ENCODE measurements around the gene GATAD2A.
A peak's percentile ranks its signal among the peaks of the same experiment; 100 is the strongest.

The GATAD2A gene

DNA sequence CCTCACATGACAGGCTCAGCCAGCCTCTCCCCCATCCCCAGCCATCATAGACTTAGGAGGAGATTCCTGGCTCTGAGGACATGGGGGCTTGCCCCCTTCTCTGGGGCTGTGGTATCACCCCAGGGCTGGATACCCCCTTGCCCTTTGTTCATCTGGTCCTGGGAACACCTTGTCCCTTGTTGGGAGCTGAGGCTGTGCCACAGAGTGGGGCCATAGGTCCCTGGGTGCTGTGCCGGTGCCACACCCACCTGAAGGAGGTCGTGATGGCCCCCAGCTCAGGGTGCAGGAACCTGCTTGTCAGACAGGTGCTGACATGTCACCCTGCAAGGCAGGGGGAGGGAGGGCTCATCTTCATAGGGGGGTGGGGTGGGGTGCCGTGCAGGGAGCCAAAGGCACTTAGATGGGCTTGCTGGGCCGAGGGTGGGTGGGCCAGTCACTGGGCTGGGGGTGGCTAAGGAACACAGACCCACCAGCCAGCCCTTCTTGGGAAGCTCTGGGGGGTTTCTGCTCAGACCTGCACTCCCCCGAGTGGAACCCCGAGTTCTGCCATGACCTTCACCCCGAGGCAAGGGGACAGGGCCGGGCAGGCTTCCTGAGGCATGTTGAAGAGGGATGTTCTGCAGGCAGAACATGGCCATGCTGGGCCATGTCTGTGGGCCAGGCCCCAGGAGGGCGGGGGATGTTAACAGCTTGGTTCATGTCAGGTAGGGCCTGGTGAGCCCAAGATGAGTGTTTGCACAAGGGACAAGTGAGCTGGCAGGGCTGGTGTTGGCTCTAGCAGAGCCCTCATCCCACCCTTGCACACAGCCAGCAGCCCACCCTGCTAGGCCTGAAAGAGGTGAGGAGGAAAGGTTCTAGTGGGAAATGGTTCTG is 81.8 kb downstream of the GATAD2A start:
- DNase-seq (ENCODE audit: low read depth), result no peak
- no peak overlapping the region for H3K4me3 ChIP-seq (ENCODE audit: low read depth, low read length)
- TF ChIP-seq, protein P1, sequence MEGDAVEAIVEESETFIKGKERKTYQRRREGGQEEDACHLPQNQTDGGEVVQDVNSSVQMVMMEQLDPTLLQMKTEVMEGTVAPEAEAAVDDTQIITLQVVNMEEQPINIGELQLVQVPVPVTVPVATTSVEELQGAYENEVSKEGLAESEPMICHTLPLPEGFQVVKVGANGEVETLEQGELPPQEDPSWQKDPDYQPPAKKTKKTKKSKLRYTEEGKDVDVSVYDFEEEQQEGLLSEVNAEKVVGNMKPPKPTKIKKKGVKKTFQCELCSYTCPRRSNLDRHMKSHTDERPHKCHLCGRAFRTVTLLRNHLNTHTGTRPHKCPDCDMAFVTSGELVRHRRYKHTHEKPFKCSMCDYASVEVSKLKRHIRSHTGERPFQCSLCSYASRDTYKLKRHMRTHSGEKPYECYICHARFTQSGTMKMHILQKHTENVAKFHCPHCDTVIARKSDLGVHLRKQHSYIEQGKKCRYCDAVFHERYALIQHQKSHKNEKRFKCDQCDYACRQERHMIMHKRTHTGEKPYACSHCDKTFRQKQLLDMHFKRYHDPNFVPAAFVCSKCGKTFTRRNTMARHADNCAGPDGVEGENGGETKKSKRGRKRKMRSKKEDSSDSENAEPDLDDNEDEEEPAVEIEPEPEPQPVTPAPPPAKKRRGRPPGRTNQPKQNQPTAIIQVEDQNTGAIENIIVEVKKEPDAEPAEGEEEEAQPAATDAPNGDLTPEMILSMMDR (IDR thresholded peaks at IDR 0.05; ENCODE audit: insufficient read depth, low read depth, low read length, missing control alignments), result no peak

DNA sequence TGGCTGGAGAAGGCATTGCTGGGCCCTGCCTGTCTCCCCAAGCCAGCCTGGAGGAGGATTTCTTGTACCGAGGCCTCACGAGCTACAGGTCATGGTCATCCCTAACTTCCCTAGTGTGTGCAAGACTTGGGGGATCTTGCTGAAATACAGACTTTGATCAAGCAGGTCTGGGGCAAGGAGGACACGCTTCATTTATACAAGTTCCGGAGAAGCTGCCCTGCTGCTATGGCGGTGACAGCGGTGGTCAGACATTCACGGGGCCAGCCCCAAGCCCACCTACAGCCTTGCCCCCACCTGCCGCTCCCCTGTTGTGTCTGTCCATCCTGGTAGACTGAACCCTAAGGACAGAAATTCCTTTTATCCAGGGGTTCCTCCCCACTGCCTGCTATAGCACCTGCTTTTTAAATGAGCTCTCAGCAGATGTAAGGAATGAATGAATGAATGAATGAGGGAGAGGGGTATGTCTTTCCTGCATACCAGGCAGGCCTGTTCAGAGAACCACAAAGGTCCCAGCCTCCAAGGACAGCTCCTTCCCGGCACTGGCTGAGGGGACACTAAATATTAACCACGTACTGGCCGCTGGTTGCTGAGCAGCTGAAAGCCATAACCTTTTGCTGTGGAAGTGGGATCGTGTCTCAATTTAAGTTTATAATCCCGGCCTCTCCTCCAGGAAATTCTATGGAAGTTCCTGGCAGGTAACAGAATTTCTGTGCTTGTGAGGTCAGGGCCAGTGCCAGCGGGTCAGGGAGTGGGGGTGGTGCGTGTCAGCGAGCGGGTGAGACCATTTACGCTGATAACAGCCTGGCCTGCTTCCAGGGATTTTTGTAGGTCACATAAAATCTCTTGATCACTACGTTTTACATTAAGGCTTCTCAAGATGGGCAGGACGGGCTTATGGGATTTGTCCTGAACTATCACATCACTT is 82.7 kb downstream of the GATAD2A start:
- TF ChIP-seq, protein P1 (IDR thresholded peaks at IDR 0.05; ENCODE audit: insufficient read depth, low read depth, low read length, missing control alignments), result no peak
- no peak for DNase-seq (ENCODE audit: low read depth)
- no peak overlapping the region for H3K4me3 ChIP-seq (ENCODE audit: low read depth, low read length)

DNA sequence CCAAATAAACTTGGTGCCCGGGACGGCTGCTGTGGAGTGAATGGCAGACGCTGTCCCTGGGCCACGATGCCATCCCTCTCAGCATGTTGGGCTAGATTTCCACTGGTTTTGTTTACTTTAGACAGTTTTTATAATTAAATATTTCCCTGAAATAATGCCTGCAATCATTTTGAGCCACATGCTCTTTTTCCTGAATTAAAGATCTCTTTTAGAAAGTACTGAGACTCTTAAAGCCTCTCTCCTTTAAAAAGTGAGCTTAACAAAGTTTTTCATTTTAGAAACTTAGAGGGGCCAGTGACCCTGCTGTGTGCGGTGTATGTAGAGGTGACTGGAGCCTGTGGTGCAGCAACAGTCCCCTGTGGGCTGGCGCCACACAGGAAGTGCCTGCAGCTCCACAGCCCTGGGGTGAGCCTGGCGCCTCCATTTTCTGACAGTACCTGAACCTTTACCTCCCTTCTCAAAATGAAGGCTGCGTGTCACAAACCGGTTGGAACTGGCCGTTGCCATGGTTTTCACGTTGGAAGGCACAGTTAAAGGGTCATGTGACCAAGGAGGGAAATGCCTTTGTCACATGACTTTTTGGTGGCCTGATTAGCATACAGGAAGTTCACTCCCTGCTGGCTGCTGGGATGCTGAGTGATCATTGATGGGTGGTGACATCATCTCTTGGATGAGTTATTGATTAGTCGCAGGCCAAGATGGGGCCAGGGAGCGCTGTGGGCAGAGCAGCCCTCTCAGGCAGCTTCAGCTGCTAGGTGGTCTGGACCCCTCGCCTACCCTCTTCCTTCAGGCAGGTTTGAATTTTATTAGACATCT is 83.6 kb downstream of the GATAD2A start:
- peak overlapping the region; percentile 7; the same call in 1 of the 2 replicates for H3K4me3 ChIP-seq (ENCODE audit: low read depth, low read length)
- DNase-seq (ENCODE audit: low read depth), result peak; percentile 92
- TF ChIP-seq, protein P1 (IDR thresholded peaks at IDR 0.05; ENCODE audit: insufficient read depth, low read depth, low read length, missing control alignments), result no peak

DNA sequence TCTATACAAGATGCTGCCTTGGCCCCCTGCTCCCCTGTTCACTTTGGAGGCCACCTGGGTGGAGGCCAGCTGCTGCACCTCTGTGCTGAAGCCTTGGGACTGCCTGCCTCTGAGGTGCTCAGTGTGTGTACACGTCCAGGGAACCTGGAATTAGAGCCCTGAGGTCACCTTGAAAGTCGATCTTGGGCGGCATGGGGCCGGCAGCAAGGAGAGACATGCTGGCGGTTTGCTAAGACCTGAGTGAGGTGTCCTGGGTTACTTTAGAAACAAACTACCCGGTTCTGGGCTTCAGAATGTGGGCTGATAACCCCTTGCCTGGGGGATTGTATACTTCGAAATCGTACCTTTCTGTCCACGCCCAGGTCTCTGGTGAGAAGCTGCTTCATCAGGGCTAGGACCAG is 84.3 kb downstream of the GATAD2A start:
- no peak overlapping the region for H3K4me3 ChIP-seq (ENCODE audit: low read depth, low read length)
- no peak for DNase-seq (ENCODE audit: low read depth)
- TF ChIP-seq, protein P1 (IDR thresholded peaks at IDR 0.05; ENCODE audit: insufficient read depth, low read depth, low read length, missing control alignments), result no peak

DNA sequence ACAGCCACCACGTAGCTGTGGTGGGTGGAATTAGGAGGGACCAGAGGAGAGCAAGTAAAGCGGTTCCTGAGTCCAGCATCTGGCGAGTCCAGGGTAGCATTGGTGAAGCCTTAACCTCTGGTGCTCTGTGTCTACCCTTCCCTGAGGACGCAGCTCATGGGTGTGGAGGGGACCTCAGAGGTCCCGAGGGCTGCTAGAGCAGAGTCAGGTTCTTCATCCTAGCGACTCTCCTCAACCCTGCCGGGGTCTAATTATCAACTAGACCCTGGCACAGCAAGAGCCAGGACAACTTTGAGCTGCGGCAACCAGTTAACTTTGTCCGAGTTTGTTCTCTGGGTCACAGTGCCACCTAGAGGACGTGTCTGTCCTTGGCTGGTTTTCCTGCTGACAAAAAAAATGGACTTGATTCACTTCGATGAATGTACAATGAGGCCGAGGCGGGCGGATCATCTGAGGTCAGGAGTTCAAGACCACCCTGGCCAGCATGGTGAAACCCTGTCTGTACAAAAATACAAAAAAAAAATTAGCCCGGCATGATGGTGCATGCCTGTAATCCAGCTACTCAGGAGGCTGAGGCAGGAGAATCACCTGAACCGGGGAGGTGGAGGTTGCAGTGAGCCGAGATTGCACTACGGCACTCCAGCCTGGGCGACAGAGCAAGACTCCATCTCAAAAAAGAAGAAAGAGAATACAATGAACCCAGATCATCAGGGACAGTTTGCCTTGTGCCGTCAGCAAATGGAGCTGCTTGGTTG is 84.9 kb downstream of the GATAD2A start:
- H3K4me3 ChIP-seq (ENCODE audit: low read depth, low read length), result no peak overlapping the region
- TF ChIP-seq, protein P1 (IDR thresholded peaks at IDR 0.05; ENCODE audit: insufficient read depth, low read depth, low read length, missing control alignments), result peak; percentile 79
- DNase-seq (ENCODE audit: low read depth), result peak; percentile 89
